HCT116 (cell line): ENCODE data around the gene PKD2L2.

Experiments
- ATF3 ChIP-seq: IDR thresholded peaks from 2 replicates; pipeline ENCODE4 v1.6.1; 2012
- CTCF ChIP-seq, 3 experiments: fragments of 200-600 bp in 1 of 3; sonication (generic) in 1 of 3; IDR thresholded peaks in 2 of 3; conservative IDR thresholded peaks in 1 of 3; 2 replicates each; pipeline ENCODE4 v1.5.1; 2012 to 2017; ENCODE audit warnings: low read depth in 2 of 3, low read length in 2 of 3, antibody characterized with exemption in 1 of 3, borderline replicate concordance in 1 of 3, control low read depth in 1 of 3, mild to moderate bottlenecking in 1 of 3, mixed read lengths in 1 of 3, mixed run types in 1 of 3, moderate library complexity in 1 of 3; ENCODE audit not compliant: insufficient read depth in 1 of 3
- EGR1 ChIP-seq: IDR thresholded peaks from 2 replicates; pipeline ENCODE4 v1.6.1; 2012; ENCODE audit warnings: low read depth
- ELF1 ChIP-seq: IDR thresholded peaks from 2 replicates; pipeline ENCODE4 v1.6.1; 2012; ENCODE audit warnings: low read depth, borderline replicate concordance
- MAX ChIP-seq: IDR thresholded peaks from 2 replicates; pipeline ENCODE4 v1.6.1; 2012
- POLR2A ChIP-seq: IDR thresholded peaks from 2 replicates; pipeline ENCODE4 v1.7.0; 2011; ENCODE audit warnings: borderline replicate concordance; ENCODE audit not compliant: insufficient read depth, insufficient read length; ENCODE audit errors: extremely low read depth
- POLR2AphosphoS5 ChIP-seq: IDR thresholded peaks from 2 replicates; pipeline ENCODE4 v1.6.1; 2011; ENCODE audit warnings: mild to moderate bottlenecking, low read depth, low read length, moderate library complexity
- SP1 ChIP-seq: IDR thresholded peaks from 2 replicates; pipeline ENCODE4 v1.6.1; 2012; ENCODE audit warnings: low read depth
- SRF ChIP-seq: IDR thresholded peaks from 2 replicates; pipeline ENCODE4 v1.6.1; 2012; ENCODE audit warnings: low read depth

GRCh38 chr5:137862251-137862650 lies 27.0 kb upstream of the PKD2L2 start:
- TF ChIP-seq CTCF (IDR thresholded peaks at IDR 0.05 in 2 of 3, conservative IDR thresholded peaks at IDR 0.05 in 1 of 3; ENCODE audit: borderline replicate concordance in 1 of 3, insufficient read depth in 1 of 3, low read depth in 2 of 3, low read length in 2 of 3) (no peak), MAX (no peak), SRF (no peak), POLR2AphosphoS5 (no peak), POLR2A (no peak), SP1 (no peak), ATF3 (no peak), EGR1 (no peak), ELF1 (no peak)
